ENCODE results near the gene COMMD1.

DNA sequence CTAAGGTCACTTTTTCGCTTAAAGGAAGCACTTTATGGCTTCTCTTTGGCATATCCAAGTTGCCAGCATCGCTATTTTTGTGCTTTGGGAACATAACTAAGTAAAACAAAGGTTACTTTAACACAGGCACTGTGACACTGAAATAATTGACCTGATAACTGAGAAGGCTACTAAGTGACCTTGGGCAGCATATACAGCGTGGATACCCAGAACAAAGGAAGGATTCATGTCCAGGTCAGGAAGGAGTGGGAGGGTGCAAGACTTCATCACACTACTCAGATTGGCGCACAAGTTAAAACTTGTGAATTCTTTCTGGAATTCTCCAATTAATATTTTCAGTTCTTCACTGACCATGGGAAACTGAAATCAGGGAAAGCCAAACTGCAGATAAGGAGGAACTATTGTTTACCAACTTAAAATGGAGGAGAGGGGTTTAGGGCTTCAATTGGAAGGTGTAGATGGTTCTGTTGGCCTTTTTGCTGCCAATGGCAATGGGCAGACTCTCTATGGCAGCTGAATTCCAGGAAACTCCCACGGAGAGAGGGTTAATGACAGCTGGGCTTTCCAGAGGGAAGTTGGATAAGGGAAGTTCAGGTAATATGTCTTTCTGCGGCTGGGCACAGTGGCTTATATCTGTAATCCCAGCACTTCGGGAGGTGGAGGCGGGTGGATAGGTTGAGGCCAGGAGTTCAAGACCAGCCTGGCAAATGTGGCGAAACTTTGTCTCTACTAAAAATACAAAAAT, 45.3 kb downstream of the COMMD1 start:
- TF ChIP-seq CTCF (IDR thresholded peaks at IDR 0.05; ENCODE audit: low read depth, low read length, poor library complexity, severe bottlenecking) (no peak), EZH2phosphoT487 (IDR thresholded peaks at IDR 0.05; ENCODE audit: borderline replicate concordance, low read length) (no peak)

All from DOHH2 (cell line).